Gastrocnemius medialis (tissue), 4 donors: ENCODE data around the gene PIK3CD. TPM values are rescaled to one million over a fixed set of nuclear protein-coding genes. Genes with fewer than 3 reads are reported as not detected.

Experiments
- ATAC-seq, 2 donors: fragments of 150-250 bp; one replicate each; pipeline ENCODE4 v1.9.1; 2016
- DNase-seq, 2 donors: peaks; one replicate each; pipeline ENCODE4 v3.0.0-alpha.2; 2019
- H3K27ac ChIP-seq, 4 donors: fragments of 200-600 bp; sonication (generic); 1 replicate in 1 of 4; 2 replicates in 3 of 4; pipeline ENCODE4 v1.5.1; 2016 to 2018; ENCODE audit warnings: mild to moderate bottlenecking in 2 of 4, moderate library complexity in 1 of 4
- H3K27me3 ChIP-seq, 3 donors: fragments of 200-600 bp; sonication (generic) in 2 of 3; 1 replicate in 1 of 3; 2 replicates in 2 of 3; pipeline versions ENCODE4 v1.5.1 to v1.6.0; 2016 to 2019; ENCODE audit warnings: mild to moderate bottlenecking in 1 of 3, moderate library complexity in 1 of 3
- H3K36me3 ChIP-seq, 2 donors: fragments of 200-600 bp; sonication (generic) in 1 of 2; one replicate each; pipeline ENCODE4 v1.5.1; 2017 to 2018
- H3K4me1 ChIP-seq, 2 donors: fragments of 200-600 bp; sonication (generic) in 1 of 2; one replicate each; pipeline ENCODE4 v1.5.1; 2016 to 2017; ENCODE audit warnings: mild to moderate bottlenecking in 2 of 2
- H3K4me3 ChIP-seq, 4 donors: fragments of 200-600 bp; sonication (generic) in 3 of 4; 1 replicate in 1 of 4; 2 replicates in 3 of 4; pipeline ENCODE4 v1.5.1; 2016 to 2019; ENCODE audit warnings: mild to moderate bottlenecking in 2 of 4
- H3K9me3 ChIP-seq, 3 donors: fragments of 200-600 bp; sonication (generic) in 2 of 3; 1 replicate in 1 of 3; 2 replicates in 2 of 3; pipeline ENCODE4 v1.5.1; 2016 to 2019
- POLR2A ChIP-seq, 2 donors: fragments of 450-650 bp; IDR thresholded peaks; one replicate each; pipeline ENCODE4 v1.6.1; 2017; ENCODE audit warnings: antibody characterized with exemption in 2 of 2, mild to moderate bottlenecking in 2 of 2, moderate library complexity in 2 of 2
- in situ Hi-C, 4 donors: fragments of 200-750 bp; cut with MboI; loops; one replicate each; pipeline versions ENCODE4 v1.15.0 to v1.8.0; 2017; ENCODE audit warnings: low sequenced_read_pairs in 4 of 4
- intact Hi-C: fragments of 100-400 bp; cut with DNase I; formaldehyde crosslinking; loops from one replicate; pipeline ENCODE4 v1.15.1; 2023; ENCODE audit warnings: low total_unique reads
- total RNA-seq, 4 donors: library from RNA; depleted of rRNA; stranded (reverse); fragments of >200 nt; gene quantifications; one replicate each; pipeline versions ENCODE4 v1.1.0 to v1.2.3, GENCODE V29; 2016
- TF ChIP-seq, protein P1 (sequence below), 5 experiments: fragments of 450-650 bp in 3 of 5; fragments of 200-600 bp in 2 of 5; sonication (generic) in 2 of 5; IDR thresholded peaks in 4 of 5; conservative IDR thresholded peaks in 1 of 5; 1 replicate in 4 of 5; 2 replicates in 1 of 5; pipeline ENCODE4 v1.5.1; 2016 to 2019; ENCODE audit warnings: antibody characterized with exemption in 5 of 5, mild to moderate bottlenecking in 3 of 5, moderate library complexity in 3 of 5

Gene PIK3CD
- total RNA-seq, 4 donors from 2014 or later: 0.66 to 2.3 (median 1.3) TPM

DNA sequence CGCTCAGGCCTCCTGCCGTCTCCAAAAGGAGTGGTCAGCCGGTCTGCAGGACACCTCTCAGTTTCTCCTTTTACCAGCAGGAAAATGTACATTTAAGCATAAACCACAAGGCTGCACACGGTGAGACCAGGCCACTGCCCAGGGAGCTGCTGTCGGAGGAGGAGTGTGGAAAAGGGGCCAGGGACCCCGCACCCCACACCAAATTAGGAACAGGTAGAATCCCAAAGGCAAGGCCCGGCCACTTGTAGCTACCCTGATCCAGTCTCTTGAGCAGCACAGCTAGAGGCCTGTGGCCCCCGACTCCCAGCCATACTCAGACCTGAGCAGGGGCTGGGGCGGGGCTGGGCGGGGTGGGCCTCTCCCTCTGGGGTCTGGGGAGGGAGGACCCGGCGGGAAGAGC lies 78.0 kb downstream of the PIK3CD start:
- Histone ChIP-seq H3K36me3 (peaks cover 8 to 65% of the 10 kb centered on the region in 2 donors), H3K9me3 (no peaks in the 10 kb centered on the region), H3K4me3 (no peak overlapping the region), H3K27ac (no peak overlapping the region), H3K4me1 (no peaks in the 10 kb centered on the region), H3K27me3 (no peaks in the 10 kb centered on the region)
- intact Hi-C loops: no loop called here
- in situ Hi-C loops: no loop called here
- no peak for TF ChIP-seq POLR2A (IDR thresholded peaks at IDR 0.05)
- TF ChIP-seq, protein P1, sequence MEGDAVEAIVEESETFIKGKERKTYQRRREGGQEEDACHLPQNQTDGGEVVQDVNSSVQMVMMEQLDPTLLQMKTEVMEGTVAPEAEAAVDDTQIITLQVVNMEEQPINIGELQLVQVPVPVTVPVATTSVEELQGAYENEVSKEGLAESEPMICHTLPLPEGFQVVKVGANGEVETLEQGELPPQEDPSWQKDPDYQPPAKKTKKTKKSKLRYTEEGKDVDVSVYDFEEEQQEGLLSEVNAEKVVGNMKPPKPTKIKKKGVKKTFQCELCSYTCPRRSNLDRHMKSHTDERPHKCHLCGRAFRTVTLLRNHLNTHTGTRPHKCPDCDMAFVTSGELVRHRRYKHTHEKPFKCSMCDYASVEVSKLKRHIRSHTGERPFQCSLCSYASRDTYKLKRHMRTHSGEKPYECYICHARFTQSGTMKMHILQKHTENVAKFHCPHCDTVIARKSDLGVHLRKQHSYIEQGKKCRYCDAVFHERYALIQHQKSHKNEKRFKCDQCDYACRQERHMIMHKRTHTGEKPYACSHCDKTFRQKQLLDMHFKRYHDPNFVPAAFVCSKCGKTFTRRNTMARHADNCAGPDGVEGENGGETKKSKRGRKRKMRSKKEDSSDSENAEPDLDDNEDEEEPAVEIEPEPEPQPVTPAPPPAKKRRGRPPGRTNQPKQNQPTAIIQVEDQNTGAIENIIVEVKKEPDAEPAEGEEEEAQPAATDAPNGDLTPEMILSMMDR (IDR thresholded peaks at IDR 0.05 in 4 of 5, conservative IDR thresholded peaks at IDR 0.05 in 1 of 5): no peak
- DNase-seq (no peak), ATAC-seq (no peak)

DNA sequence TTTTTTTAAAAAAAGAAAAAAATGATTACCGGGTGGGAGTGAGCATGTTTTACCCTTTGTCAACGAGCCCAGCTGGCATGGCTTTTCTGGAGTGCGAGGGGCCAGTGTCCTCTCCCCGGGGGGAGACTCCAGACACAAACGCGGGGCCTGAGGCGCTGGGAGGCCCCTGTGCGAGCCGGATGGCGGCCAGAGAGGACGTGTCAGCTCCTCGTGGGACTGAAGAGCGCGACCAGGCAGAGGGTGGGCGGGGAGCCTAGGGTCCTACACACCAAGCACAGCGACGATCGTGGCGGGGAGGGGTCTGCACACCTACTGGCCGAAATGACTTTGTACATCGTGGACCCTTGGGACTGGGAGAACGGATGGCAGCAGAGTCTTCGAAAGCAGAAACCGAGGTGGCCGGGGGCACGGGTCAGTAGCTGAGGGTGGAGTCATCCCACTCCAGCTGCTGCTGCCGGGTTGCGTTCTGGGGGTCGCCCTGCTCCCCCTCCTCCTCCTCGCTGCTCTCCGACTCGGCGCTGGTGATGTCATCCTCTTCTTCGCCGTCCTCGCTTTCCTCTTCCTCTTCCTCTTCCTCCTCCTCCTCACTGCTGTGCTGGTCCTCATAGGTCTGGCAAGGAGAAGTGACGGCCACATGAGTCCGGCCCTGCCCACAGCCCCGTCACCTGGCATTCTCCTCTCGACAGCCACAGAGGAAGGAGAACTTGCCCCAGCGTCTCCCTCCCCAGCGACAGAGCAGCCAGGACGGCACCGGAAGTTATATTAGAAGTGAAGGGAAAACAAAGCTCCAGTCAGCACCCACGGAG lies 78.8 kb downstream of the PIK3CD start:
- ATAC-seq (no peak), DNase-seq (peak; percentile 26 to 45)
- Histone ChIP-seq H3K4me1 (no peaks in the 10 kb centered on the region), H3K9me3 (no peaks in the 10 kb centered on the region), H3K27me3 (no peaks in the 10 kb centered on the region), H3K4me3 (no peak overlapping the region), H3K27ac (no peak overlapping the region), H3K36me3 (peaks cover 8 to 73% of the 10 kb centered on the region in 2 donors)
- in situ Hi-C loops: no loop called here
- intact Hi-C loops: no loop called here
- TF ChIP-seq POLR2A (IDR thresholded peaks at IDR 0.05): no peak
- TF ChIP-seq, protein P1 (IDR thresholded peaks at IDR 0.05 in 4 of 5, conservative IDR thresholded peaks at IDR 0.05 in 1 of 5): no peak

DNA sequence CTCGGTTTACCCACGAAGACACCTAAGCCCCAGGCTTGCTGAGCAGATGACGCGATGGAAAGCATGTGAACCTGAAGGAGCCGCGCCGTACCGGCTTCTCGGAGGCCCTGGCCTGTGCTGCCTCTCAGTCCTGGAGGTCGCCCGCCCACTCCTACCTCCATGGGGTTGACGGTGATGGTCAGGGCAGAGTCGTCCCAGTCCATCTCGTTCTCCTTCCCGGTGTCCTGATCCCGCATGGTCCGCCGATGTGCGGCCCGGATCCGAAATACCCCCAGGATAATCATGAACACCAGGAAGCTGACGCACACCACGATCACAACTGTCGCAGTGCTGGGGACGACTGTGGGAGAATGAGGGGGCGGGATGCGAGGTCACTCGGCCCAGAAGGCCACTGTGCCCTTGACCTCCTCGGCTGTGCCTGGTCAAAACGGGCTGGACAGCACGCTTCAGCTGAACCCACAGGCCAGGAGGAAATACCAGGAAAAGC lies 79.6 kb downstream of the PIK3CD start:
- peaks cover 8 to 81% of the 10 kb centered on the region in 2 donors for H3K36me3 ChIP-seq
- no peaks in the 10 kb centered on the region for H3K27me3 ChIP-seq
- no peaks in the 10 kb centered on the region for H3K4me1 ChIP-seq
- ATAC-seq: no peak
- intact Hi-C loops: no loop called here
- H3K9me3 ChIP-seq: no peaks in the 10 kb centered on the region
- no peak overlapping the region for H3K27ac ChIP-seq
- TF ChIP-seq, protein P1 (IDR thresholded peaks at IDR 0.05 in 4 of 5, conservative IDR thresholded peaks at IDR 0.05 in 1 of 5): no peak
- no peak for TF ChIP-seq POLR2A (IDR thresholded peaks at IDR 0.05)
- in situ Hi-C loops: no loop called here
- no peak overlapping the region for H3K4me3 ChIP-seq
- DNase-seq: no peak

DNA sequence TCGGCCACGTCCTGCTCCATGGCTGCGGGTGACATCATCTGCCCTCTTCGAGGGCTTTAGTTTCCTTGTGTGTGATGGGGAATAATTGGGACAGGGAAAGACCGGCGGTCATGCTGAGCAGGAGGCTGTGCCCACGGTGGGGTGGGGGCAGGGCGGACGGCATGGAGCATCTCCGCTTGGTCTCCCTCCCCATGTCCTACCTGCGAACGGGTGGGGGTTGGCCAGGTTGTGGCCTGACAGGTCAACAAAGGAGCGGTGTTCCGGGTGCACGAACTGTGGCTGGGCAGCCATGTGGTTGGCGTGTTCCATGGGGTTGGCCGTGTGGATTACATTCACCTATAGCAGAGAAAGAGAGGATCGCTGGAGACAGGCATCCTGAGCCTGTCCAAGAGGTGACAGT lies 80.0 kb downstream of the PIK3CD start:
- Histone ChIP-seq H3K27ac (no peak overlapping the region), H3K4me3 (no peak overlapping the region), H3K36me3 (peaks cover 8 to 86% of the 10 kb centered on the region in 2 donors), H3K4me1 (no peaks in the 10 kb centered on the region), H3K9me3 (no peaks in the 10 kb centered on the region), H3K27me3 (no peaks in the 10 kb centered on the region)
- no peak for ATAC-seq
- intact Hi-C loops: no loop called here
- DNase-seq: no peak
- TF ChIP-seq, protein P1 (IDR thresholded peaks at IDR 0.05 in 4 of 5, conservative IDR thresholded peaks at IDR 0.05 in 1 of 5): no peak
- no peak for TF ChIP-seq POLR2A (IDR thresholded peaks at IDR 0.05)
- in situ Hi-C loops: no loop called here
